Measurements from ENCODE around the gene CA9. TPM values are rescaled to one million over a fixed set of nuclear protein-coding genes. Genes with fewer than 3 reads are reported as not detected.
"Not testable (repeated sequence)": the region's sequence is repeated elsewhere in the genome, so short reads cannot be mapped to it uniquely, and the experiment has no call there.

CA9 gene
- total and polyA plus RNA-seq, 5 donors, result 1.0 to 1.4 (median 1.1) TPM; not detected in 1

- Histone ChIP-seq H3K27me3 (ENCODE audit: control insufficient read depth, insufficient read depth) (no peaks in the 10 kb centered on the region), H3K27ac (ENCODE audit: low read length) (no peak overlapping the region), H3K4me1 (ENCODE audit: control insufficient read depth, insufficient read depth, low read length) (no peaks in the 10 kb centered on the region), H3K9me3 (ENCODE audit: control insufficient read depth, low read length) (no peaks in the 10 kb centered on the region), H3K4me3 (ENCODE audit: low read length) (no peak overlapping the region)
- intact Hi-C loops (cut with DNase I), result loop anchor here in 1 of 4 donors (10.0 kb wide), 1 partner anchor 185 kb away; the partner anchor contains the start of genes FAM221B and TMEM8B
- no peak for ATAC-seq
- WGBS, result 89% methylated on average over 1 of the region's 1 CpG
- DNase-seq, result no peak
Measured at GRCh38 chr9:35639631-35640030, 34.1 kb upstream of the CA9 start.

- intact Hi-C loops (cut with DNase I), result loop anchor here in 1 of 4 donors (10.0 kb wide), 1 partner anchor 184 kb away; the partner anchor contains the start of genes FAM221B and TMEM8B
- DNase-seq; ATAC-seq; H3K9me3 ChIP-seq (ENCODE audit: control insufficient read depth, low read length); H3K27me3 ChIP-seq (ENCODE audit: control insufficient read depth, insufficient read depth); H3K4me1 ChIP-seq (ENCODE audit: control insufficient read depth, insufficient read depth, low read length); H3K27ac ChIP-seq (ENCODE audit: low read length); H3K4me3 ChIP-seq (ENCODE audit: low read length): not testable (repeated sequence)
- 98% methylated on average over 15 of the region's 15 CpGs for WGBS
Measured at GRCh38 chr9:35640431-35640830, 33.3 kb upstream of the CA9 start.

GRCh38 chr9:35641478-35641877, 32.2 kb upstream of the CA9 start:
- not testable (repeated sequence) for H3K9me3 ChIP-seq (ENCODE audit: control insufficient read depth, low read length); H3K4me3 ChIP-seq (ENCODE audit: low read length); ATAC-seq; H3K27ac ChIP-seq (ENCODE audit: low read length); DNase-seq; H3K4me1 ChIP-seq (ENCODE audit: control insufficient read depth, insufficient read depth, low read length); H3K27me3 ChIP-seq (ENCODE audit: control insufficient read depth, insufficient read depth)
- intact Hi-C loops (cut with DNase I), result loop anchor here in 1 of 4 donors (10.0 kb wide), 1 partner anchor 183 kb away; the partner anchor contains the start of genes FAM221B and TMEM8B
- 92% methylated on average over 3 of the region's 3 CpGs for WGBS

GRCh38 chr9:35643046-35643445, 30.7 kb upstream of the CA9 start:
- 93% methylated on average over 12 of the region's 12 CpGs for WGBS
- Histone ChIP-seq H3K27ac (ENCODE audit: low read length) (no peak overlapping the region), H3K4me1 (ENCODE audit: control insufficient read depth, insufficient read depth, low read length) (peaks cover 4% of the 10 kb centered on the region), H3K27me3 (ENCODE audit: control insufficient read depth, insufficient read depth) (no peaks in the 10 kb centered on the region), H3K4me3 (ENCODE audit: low read length) (no peak overlapping the region), H3K9me3 (ENCODE audit: control insufficient read depth, low read length) (no peaks in the 10 kb centered on the region)
- ATAC-seq (no peak), DNase-seq (no peak)
- intact Hi-C loops (cut with DNase I), result loop anchor here in 1 of 4 donors (10.0 kb wide), 1 partner anchor 182 kb away; the partner anchor contains the start of genes FAM221B and TMEM8B

- not testable (repeated sequence) for H3K27me3 ChIP-seq (ENCODE audit: control insufficient read depth, insufficient read depth); ATAC-seq; H3K4me1 ChIP-seq (ENCODE audit: control insufficient read depth, insufficient read depth, low read length); H3K9me3 ChIP-seq (ENCODE audit: control insufficient read depth, low read length); DNase-seq; H3K27ac ChIP-seq (ENCODE audit: low read length)
- 47% methylated on average over 10 of the region's 10 CpGs for WGBS
- intact Hi-C loops (cut with DNase I), result loop anchor here in 1 of 4 donors (10.0 kb wide), 1 partner anchor 179 kb away; the partner anchor contains the start of genes FAM221B and TMEM8B
- H3K4me3 ChIP-seq (ENCODE audit: low read length), result peak overlapping the region; percentile 59
Measured at GRCh38 chr9:35645736-35646135, 28.0 kb upstream of the CA9 start.

- peak overlapping the region; percentile 59 for H3K4me3 ChIP-seq (ENCODE audit: low read length)
- peaks cover 4% of the 10 kb centered on the region for H3K4me1 ChIP-seq (ENCODE audit: control insufficient read depth, insufficient read depth, low read length)
- intact Hi-C loops (cut with DNase I), result loop anchor here in 1 of 4 donors (10.0 kb wide), 1 partner anchor 179 kb away; the partner anchor contains the start of genes FAM221B and TMEM8B
- DNase-seq, result peak in 1 of 3 donors; percentile 67
- H3K9me3 ChIP-seq (ENCODE audit: control insufficient read depth, low read length), result no peaks in the 10 kb centered on the region
- ATAC-seq, result peak; percentile 28 to 31
- WGBS, result 2% methylated on average over 11 of the region's 11 CpGs
- H3K27ac ChIP-seq (ENCODE audit: low read length), result peak overlapping the region; percentile 69
- no peaks in the 10 kb centered on the region for H3K27me3 ChIP-seq (ENCODE audit: control insufficient read depth, insufficient read depth)
Measured at GRCh38 chr9:35646153-35646532, 27.6 kb upstream of the CA9 start.

GRCh38 chr9:35646533-35647265, 27.0 kb upstream of the CA9 start:
- H3K9me3 ChIP-seq (ENCODE audit: control insufficient read depth, low read length), result no peaks in the 10 kb centered on the region
- peaks cover 4% of the 10 kb centered on the region for H3K4me1 ChIP-seq (ENCODE audit: control insufficient read depth, insufficient read depth, low read length)
- peak; percentile 93 to 98 (median 97) for DNase-seq
- peak; percentile 96 for ATAC-seq
- intact Hi-C loops (cut with DNase I), result loop anchor here in 1 of 4 donors (10.0 kb wide), 1 partner anchor 178 kb away; the partner anchor contains the start of genes FAM221B and TMEM8B
- WGBS, result under 1% methylated on average over 58 of the region's 58 CpGs
- peak overlapping the region; percentile 59 for H3K4me3 ChIP-seq (ENCODE audit: low read length)
- no peaks in the 10 kb centered on the region for H3K27me3 ChIP-seq (ENCODE audit: control insufficient read depth, insufficient read depth)
- peak overlapping the region; percentile 69 for H3K27ac ChIP-seq (ENCODE audit: low read length)

- Histone ChIP-seq H3K27me3 (ENCODE audit: control insufficient read depth, insufficient read depth) (no peaks in the 10 kb centered on the region), H3K4me1 (ENCODE audit: control insufficient read depth, insufficient read depth, low read length) (peaks cover 4% of the 10 kb centered on the region), H3K9me3 (ENCODE audit: control insufficient read depth, low read length) (no peaks in the 10 kb centered on the region), H3K4me3 (ENCODE audit: low read length) (no peak overlapping the region), H3K27ac (ENCODE audit: low read length) (peak overlapping the region; percentile 64)
- intact Hi-C loops (cut with DNase I), result loop anchor here in 1 of 4 donors (10.0 kb wide), 1 partner anchor 175 kb away; the partner anchor contains the start of genes FAM221B and TMEM8B
- whole genome bisulfite sequencing, result 60% methylated on average over 26 of the region's 26 CpGs
- DNase-seq (peak; percentile 73 to 85 (median 83)), ATAC-seq (peak in 1 of 2 donors; percentile 3)
Measured at GRCh38 chr9:35649431-35650340, 24.0 kb upstream of the CA9 start.

- DNase-seq (peak in 1 of 3 donors; percentile 63), ATAC-seq (no peak)
- H3K4me3 ChIP-seq (ENCODE audit: low read length), result no peak within 1 kb of the TSS
- no peaks in the 10 kb centered on the region for H3K9me3 ChIP-seq (ENCODE audit: control insufficient read depth, low read length)
- H3K4me1 ChIP-seq (ENCODE audit: control insufficient read depth, insufficient read depth, low read length), result peaks cover 4% of the 10 kb centered on the region
- H3K27ac ChIP-seq (ENCODE audit: low read length), result peak within 1 kb of the TSS; percentile 64
- intact Hi-C loops (cut with DNase I), result no loop called here
- no peaks in the 10 kb centered on the region for H3K27me3 ChIP-seq (ENCODE audit: control insufficient read depth, insufficient read depth)
- WGBS, result 62% methylated on average over 22 of the region's 22 CpGs
Measured at GRCh38 chr9:35650341-35651158, 23.2 kb upstream of the CA9 start, which contains the start of gene SIT1. TSS of gene SIT1 (minus strand) at chr9:35650931. CDS start at chr9:35650853, 78 bp downstream.
